Middle frontal gyrus (tissue), 1 donor: Measurements from ENCODE around the gene NCBP3.
"Not testable (repeated sequence)": the region's sequence is repeated elsewhere in the genome, so short reads cannot be mapped to it uniquely, and the experiment has no call there.

Experiments used
- DNase-seq: peaks from one replicate; pipeline ENCODE4 v3.0.0-alpha.2; 2015; ENCODE audit warnings: low spot score; ENCODE audit errors: extremely low spot score

NCBP3 gene

GRCh38 chr17:3812284-3812683 lies 33.8 kb downstream of the NCBP3 start:
- no peak for DNase-seq

- DNase-seq, result no peak
These were observed 36.0 kb downstream of the NCBP3 start for GRCh38 chr17:3810019-3810418.

DNA sequence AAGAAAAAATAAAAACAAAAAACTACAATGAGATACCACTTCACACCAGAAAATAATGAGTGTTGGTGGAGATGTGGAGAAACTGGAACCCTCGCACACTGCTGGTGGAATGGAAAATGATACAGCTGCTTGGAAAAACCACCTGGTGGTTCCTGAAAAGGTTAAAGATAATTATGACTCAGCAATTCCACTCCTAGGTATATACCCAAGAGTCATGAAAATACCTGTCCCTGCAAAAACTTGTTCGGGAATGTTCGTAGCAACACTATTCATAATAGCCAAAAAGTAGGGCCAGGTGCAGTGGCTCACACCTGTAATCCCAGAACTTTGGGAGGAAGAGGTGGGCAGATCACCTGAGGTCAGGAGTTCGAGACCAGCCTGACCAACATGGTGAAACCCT lies 36.9 kb downstream of the NCBP3 start:
- DNase-seq, result no peak

DNA sequence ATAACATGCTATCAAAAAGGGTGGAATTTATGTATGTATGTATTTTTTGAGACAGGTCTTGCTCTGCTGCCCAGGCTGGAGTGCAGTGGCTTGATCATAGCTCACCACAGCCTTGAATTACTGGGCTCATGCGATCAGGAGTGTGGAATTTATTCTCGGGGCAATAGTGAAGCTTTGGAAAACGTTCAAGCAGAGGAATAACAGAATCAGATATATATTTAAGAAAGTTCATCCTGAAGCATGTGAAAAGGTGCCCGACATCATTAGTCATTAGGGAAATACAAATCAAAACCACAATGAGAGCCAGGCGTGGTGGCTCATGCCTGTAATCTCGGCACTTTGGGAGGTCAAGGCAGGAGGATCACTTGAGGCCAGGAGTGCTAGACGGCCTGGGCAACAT lies 37.3 kb downstream of the NCBP3 start:
- DNase-seq, result no peak

DNA sequence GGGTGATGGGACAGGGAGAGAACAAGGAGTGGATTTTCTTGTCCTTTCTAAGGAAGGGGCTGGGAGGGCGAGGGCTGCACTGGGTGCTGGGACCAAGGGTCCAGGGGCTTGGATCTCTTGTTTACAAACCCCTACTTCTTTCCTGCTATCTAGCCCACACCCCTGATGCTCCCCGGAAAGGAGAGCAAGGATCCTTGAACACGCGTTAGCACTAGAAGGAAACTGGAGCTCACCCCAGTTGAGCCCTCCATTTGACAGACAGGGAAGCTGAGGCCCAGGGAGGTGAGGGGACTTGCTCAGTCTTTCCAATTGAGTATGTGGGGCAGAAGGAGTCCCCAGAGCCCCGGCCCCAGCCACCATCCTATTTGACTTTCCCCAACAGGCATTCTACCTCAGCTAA lies 40.5 kb downstream of the NCBP3 start:
- DNase-seq, result no peak

DNA sequence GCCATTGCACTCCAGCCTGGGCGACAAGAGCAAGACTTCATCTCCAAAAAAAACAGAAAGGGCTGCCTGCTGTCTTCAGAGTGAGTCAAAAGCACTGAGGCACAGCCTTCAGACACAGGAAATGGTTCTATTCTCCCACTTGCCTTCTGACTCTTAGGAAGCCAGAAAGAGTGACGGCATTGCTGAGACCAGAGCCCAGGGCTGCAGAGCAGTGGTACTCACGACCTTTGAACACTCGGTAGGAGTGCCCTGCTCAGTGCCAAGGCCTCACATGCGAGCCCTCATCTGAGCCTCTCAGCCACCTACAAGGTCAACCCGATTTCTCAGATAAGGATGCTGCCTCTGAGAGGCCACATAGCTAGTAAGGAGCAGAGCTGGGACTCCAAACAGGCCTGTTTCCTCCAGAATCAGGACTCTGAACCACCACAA lies 41.5 kb downstream of the NCBP3 start:
- no peak for DNase-seq

DNA sequence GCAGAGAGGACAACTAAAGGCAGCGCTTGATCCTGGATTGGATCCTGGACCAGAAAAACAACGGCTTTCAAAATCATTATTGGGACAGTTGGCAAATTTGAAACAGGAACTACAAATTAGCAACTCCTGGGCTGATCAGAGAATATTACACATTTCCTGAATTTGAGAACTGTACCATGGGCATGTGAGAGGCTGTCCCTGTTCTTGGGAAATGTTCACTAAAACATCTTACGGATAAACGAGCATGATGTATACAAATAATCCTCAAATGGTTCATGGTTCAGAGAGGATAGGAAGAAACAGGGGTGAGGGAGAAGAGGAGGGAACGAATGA lies 42.8 kb downstream of the NCBP3 start:
- no peak for DNase-seq

- DNase-seq, result no peak
These were observed 43.4 kb downstream of the NCBP3 start for GRCh38 chr17:3802461-3803307.

GRCh38 chr17:3801792-3802191 lies 44.3 kb downstream of the NCBP3 start:
- no peak for DNase-seq

GRCh38 chr17:3801347-3801746 lies 44.7 kb downstream of the NCBP3 start:
- DNase-seq, result no peak

DNA sequence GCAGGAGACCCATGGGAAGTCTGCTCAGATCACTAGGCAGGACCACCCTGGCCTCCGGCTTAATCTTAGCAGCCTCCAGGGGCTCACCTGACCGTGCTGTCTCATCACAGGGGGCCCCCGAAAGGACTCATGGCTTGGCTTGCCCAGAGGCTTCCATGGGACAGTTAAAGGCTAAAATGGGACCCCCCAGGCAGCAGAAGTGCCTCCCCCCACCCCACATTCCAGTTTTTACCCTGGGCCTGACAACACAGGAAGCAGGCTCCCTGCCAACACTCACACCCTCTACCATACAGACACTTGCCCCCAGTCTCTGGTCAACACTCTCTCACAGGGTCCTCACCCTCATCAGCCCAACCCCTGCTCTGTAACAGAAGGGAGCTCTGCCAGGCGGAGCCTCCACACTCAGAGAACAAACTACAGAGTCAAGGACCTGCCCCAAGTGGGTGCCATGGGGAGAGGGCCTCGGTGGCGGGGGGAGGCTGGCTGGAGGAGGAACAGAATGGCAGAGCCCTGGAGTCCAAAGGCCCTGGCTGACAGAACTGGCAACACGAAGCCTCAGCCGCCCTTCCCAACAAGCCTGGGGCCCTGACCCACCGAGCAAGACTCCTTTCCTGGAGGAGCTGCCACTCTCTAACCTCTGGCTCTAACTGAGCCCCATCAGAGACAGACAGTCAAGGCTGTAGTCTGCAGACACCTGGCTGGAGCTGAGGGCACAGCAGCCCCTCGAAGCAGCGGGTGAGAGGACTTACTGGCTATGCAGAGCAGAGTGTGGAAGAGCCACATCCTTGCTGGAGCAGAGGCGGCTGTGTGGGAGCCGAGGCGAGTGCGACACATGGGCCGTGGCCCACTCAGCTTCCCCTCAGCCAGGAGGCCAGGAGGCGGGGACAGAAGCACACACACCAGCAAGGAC lies 45.4 kb downstream of the NCBP3 start, which contains the start of gene ITGAE:
Gene ITGAE, minus strand, starts transcription at position 827 of the 910 bp plus-strand sequence. Its CDS starts 44 bp downstream, at position 783.
- no peak for DNase-seq

DNA sequence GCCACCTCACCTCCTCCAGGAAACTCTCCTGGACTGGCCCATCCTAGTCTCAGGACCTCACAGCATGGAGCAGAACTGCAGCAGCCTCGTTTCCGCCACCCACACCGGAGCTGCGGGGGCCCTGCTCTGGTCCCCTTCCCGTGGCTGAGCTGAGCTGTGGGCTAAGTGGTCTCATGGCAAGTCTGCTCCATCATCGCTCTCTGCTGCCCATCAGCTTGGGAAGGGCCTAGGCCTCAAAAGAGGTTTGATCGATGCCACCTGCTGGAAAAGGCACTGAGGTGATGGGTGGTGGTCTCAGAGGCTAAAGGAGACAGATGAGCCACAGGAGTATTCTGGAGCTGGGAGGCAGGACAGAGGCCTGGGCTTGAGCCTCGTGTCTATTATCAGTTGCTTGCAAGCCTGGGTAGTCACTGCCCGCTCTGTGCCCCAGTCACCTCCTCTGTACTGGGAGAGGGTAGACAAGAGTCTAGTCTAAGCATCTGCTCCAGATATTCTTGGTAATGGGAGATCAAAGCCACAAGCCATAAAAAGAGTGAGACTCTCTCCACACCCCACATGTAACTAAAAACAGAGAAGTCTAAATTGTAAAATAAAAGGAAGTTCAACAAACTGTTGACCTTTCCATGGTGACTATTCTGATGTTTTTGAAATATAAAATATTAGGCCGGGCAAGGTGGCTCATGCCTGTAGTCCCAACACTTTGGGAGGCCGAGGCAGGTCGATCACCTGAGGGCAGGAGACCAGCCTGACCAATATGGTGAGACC lies 46.7 kb downstream of the NCBP3 start:
- no peak for DNase-seq

DNA sequence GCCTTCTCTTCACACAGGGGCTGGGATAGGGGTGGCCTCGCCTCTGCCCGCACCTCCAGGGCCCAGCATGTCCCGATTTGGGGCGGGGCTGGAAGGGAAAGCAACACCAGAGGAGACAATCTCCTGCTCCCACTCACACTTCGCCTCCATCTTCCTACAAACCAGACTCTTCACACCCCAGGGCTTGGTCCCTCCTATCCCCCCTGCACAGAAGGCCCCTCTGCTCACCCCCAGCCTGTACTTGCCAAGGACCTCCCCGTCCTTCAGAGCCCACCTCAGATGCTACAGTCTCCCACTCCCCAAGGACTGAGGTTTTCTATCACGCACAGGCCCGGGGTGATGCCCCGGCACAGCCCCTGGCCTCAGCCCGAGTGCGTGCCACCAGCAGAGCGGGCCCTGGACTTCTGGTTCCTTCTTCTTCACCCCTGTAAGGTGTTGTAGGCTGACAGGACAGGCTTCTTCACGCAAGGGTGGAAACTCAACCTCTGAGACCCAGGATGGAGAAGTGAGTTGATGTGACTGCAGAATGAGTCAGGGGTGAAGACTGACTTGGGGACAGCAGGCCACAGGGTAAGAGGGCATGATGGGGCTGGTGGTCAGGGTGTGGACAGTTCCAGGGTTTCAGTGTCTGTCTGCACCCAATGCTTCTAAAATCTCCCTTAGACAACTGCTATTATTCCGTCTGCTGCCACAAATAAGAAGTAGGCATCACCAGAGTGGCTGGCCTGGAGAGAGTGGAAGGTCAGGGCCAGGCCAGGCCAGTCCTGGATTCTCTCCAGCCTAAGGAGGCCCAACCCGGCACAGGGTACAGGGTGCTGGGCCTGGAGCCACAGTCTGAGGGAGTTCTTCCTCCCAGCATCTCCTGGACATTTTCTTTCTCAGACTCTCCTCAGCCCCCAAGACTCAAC lies 47.5 kb downstream of the NCBP3 start:
- no peak for DNase-seq

DNA sequence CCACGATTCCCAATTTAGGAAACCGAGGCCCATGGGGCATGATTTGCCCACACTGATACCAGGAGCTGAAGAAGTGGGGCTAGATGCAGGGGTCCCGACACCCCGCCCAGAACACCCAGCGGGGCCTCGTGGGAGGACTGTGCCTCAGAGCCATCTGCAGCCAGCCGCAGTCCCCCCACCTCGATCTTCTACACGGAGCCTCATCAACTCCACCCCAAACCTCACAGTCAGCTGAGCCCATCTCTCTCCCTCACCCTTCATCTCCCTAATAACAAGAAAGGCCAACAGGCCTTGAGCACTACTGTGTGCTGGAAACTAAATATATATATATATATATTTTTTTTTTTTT lies 49.2 kb downstream of the NCBP3 start:
- no peak for DNase-seq

GRCh38 chr17:3796110-3796821 lies 49.8 kb downstream of the NCBP3 start:
- DNase-seq, result no peak

DNA sequence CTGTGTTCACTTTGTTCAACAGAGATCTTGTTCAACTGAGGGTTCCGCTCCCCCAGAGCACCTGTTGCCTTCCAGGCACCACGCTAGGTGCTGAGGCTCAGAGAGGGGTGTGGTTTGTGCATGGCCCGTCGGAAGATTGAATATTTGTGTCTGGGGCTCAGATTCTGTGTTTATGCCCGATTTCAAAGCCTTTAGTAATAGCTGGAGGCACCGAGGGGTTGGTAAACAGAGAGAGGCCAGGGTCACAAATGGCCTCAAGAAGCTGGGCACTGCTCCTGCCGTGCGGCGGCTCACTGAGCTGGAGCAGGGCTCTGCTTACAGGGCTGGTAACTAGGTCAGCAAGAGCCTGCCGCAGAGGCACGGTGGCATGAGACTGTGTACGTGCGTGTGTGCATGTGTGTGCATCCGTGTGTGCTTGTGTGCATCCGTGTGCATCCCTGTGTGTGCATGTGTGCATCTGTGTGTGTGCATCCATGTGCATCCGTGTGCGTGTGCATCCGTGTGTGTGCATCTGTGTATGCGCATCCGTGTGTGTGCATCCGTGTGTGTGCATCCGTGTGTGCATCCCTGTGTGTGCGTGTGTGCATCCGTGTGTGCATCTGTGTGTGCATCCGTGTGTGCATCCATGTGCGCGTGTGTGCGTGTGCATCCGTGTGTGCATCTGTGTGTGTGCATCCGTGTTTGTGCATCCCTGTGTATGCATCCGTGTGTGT lies 50.5 kb downstream of the NCBP3 start:
- DNase-seq, result no peak

- DNase-seq, result no peak
These were observed 51.3 kb downstream of the NCBP3 start for GRCh38 chr17:3794557-3795389.

DNA sequence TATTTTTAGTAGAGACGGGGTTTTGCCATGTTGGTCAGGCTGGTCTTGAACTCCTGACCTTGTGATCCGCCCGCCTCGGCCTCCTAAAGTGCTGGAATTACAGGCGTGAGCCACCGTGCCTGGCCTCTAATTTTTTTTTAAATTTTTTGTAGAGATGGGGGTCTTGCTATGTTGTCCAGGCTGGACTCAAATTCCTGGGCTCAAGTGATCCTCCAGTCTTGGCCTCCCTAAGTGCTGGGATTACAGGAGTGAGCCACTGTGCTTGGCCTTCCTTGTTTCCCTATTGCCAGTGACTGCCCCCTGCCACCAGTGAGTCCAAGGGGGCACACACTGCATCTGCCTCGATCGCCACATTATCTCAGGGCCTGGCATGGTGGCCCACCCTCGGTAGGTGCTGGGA lies 51.9 kb downstream of the NCBP3 start:
- not testable (repeated sequence) for DNase-seq
